Measurements from ENCODE around the gene COL4A2.

DNA sequence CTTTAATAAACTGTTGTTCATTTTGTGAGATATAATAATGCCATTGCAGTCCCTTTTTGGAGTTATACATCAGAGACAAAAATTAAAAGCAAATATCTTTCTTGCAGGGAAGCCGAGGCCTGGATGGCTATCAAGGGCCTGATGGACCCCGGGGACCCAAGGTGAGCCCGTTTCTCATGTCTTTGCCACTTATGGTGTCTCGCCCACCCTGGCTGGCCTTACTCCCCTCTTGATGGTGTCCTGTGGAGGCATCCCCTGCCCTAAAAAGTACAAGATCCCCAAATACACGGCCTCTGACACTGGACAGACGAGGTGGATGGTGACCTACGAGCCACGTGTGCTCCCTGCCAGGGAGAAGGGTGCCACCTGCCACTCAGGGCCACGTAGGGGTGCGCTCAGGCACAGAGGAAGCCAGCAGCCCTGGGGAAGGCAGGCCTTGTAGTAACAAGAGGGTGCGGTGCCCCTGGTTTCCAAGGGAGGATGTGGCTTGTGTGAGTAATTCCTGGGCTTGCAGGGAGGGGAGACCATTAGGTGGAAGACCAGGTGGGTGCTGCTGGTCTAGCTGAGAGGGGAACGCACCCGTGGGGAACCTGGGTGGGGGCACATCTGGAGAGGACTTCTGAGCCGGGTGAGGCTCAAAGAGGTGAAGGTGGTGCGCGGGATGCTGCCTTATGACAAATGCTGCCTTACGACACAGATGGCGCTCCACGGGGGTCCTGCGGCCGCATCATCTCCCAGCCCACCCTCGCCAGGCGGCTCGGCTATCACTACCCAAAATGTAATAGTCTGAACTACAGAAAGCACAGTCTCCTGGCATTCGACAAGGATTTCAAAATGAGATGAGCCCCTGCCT, 138.9 kb downstream of the COL4A2 start:
- no peak for TF ChIP-seq CTCF (IDR thresholded peaks at IDR 0.05)
- no peak for TF ChIP-seq POLR2A (IDR thresholded peaks at IDR 0.05)
